Cardiac septum (tissue), 1 donor: ENCODE data around the gene ZNHIT2. TPM values are rescaled to one million over a fixed set of nuclear protein-coding genes. Genes with fewer than 3 reads are reported as not detected.

Experiments
- DNase-seq: peaks from one replicate; pipeline ENCODE4 v3.0.0-alpha.2; 2020; ENCODE audit warnings: low spot score
- intact Hi-C: fragments of 100-400 bp; cut with DNase I; formaldehyde crosslinking; loops from one replicate; pipeline ENCODE4 v1.14.0; 2022
- total RNA-seq: library from RNA; stranded (reverse); fragmentation: NEBNext Ultra II Directional; extraction: Animal tissue kit (Norgen Biotek cat#: 25700); gene quantifications from one replicate; pipeline ENCODE4 v1.2.1, GENCODE V29; 2021
- donor health status: DM: no; HTN: no; CAD: no.

Gene ZNHIT2
- total RNA-seq, 1 donor from 2014 or later = 5.5 TPM

GRCh38 chr11:65135633-65136145 lies 18.2 kb upstream of the ZNHIT2 start:
- DNase-seq = no peak
- intact Hi-C loops = no loop called here

- intact Hi-C loops = loop anchor here (5.0 kb wide), 1 partner anchor 47 kb away; the partner anchor contains the start of gene CAPN1
- peak; percentile 93 for DNase-seq
These were observed 17.6 kb upstream of the ZNHIT2 start for GRCh38 chr11:65134952-65135632.

GRCh38 chr11:65134240-65134951 lies 16.9 kb upstream of the ZNHIT2 start, which contains the start of gene SYVN1:
SYVN1 (minus strand) TSS chr11:65134519; CDS start chr11:65133601, 918 bp downstream.
- DNase-seq = peak; percentile 95
- intact Hi-C loops = loop anchor here (5.0 kb wide), 1 partner anchor 48 kb away; the partner anchor contains the start of gene CAPN1

GRCh38 chr11:65133724-65134123 lies 16.2 kb upstream of the ZNHIT2 start:
- DNase-seq = no peak

GRCh38 chr11:65132988-65133700 lies 15.6 kb upstream of the ZNHIT2 start:
- DNase-seq = peak; percentile 87
- intact Hi-C loops = loop anchor here (5.0 kb wide), 1 partner anchor 49 kb away; the partner anchor contains the start of gene CAPN1

More at GRCh38 chr11:65133724-65134123, 16.2 kb upstream of the ZNHIT2 start:
- intact Hi-C loops = loop anchor here (5.0 kb wide), 1 partner anchor 49 kb away; the partner anchor contains the start of gene CAPN1

GRCh38 chr11:65132238-65132987 lies 14.9 kb upstream of the ZNHIT2 start:
- intact Hi-C loops = loop anchor here (5.0 kb wide), 1 partner anchor 50 kb away; the partner anchor contains the start of gene CAPN1
- DNase-seq = no peak

GRCh38 chr11:65131895-65132237 lies 14.4 kb upstream of the ZNHIT2 start:
- no peak for DNase-seq
- intact Hi-C loops = loop anchor here (5.0 kb wide), 1 partner anchor 50 kb away; the partner anchor contains the start of gene CAPN1

GRCh38 chr11:65131417-65131776 lies 13.9 kb upstream of the ZNHIT2 start:
- DNase-seq = no peak
- intact Hi-C loops = loop anchor here (5.0 kb wide), 1 partner anchor 51 kb away; the partner anchor contains the start of gene CAPN1

- no peak for DNase-seq
- intact Hi-C loops = loop anchor here (5.0 kb wide), 1 partner anchor 51 kb away; the partner anchor contains the start of gene CAPN1
These were observed 13.3 kb upstream of the ZNHIT2 start for GRCh38 chr11:65130631-65131416.

- no peak for DNase-seq
- intact Hi-C loops = loop anchor here (5.0 kb wide), 1 partner anchor 52 kb away; the partner anchor contains the start of gene CAPN1
These were observed 12.3 kb upstream of the ZNHIT2 start for GRCh38 chr11:65129649-65130441.

- intact Hi-C loops = no loop called here
- no peak for DNase-seq
These were observed 11.0 kb upstream of the ZNHIT2 start for GRCh38 chr11:65128182-65129145.

GRCh38 chr11:65127473-65128181 lies 10.1 kb upstream of the ZNHIT2 start:
- DNase-seq = no peak
- intact Hi-C loops = no loop called here

GRCh38 chr11:65126624-65127274 lies 9.2 kb upstream of the ZNHIT2 start:
- no peak for DNase-seq
- intact Hi-C loops = no loop called here

GRCh38 chr11:65125197-65126056 lies 7.9 kb upstream of the ZNHIT2 start:
- intact Hi-C loops = no loop called here

More at GRCh38 chr11:65125197-65126056, 7.9 kb upstream of the ZNHIT2 start:
- no peak for DNase-seq
